ENCODE results near the gene MGME1. TPM values are rescaled to one million over a fixed set of nuclear protein-coding genes. Genes with fewer than 3 reads are reported as not detected.

Gene MGME1
- total RNA-seq, 6 experiments from 2014 or later: 12.7 to 19.2 (median 17.9) TPM

DNA sequence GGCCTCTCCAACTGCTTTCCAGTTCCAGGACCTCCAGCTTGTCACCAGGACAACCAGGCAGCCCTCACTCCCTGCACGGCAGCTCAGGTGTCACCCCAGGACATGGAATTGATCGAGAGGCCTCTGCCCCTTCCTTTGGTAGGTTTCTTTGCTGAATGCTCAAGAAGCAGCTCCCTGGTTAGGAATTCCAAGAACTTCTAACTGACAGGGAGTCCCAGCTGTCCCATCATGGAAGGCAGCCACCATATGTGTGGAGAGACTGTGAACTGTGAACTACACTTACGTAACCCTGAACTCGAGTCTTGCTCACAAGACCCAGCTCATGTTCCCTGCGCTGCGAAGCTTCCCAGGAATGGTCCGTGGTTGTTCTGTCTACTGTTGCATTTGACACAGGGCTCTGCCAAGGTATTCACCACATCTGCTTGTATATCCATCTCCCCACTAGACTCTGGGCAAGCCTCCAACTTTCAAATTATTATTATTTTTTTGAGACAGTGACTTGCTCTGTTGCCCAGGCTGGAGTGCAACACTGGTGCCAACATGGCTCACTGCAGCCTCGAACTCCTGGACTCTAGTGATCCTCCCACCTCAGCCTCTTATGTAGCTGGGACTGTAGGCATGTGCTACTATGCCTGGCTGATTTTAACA lies 35.7 kb downstream of the MGME1 start:
- Mint-ChIP-seq H3K27ac (no peak overlapping the region), H3K36me3 (ENCODE audit: low read depth) (no peaks in the 10 kb centered on the region), H3K4me3 (no peak overlapping the region), H3K9me3 (no peaks in the 10 kb centered on the region), H3K4me1 (ENCODE audit: low read depth) (peaks cover 8% of the 10 kb centered on the region; the same call in 1 of the 2 replicates), H3K27me3 (ENCODE audit: insufficient read depth) (no peaks in the 10 kb centered on the region; the same call in none of the 2 replicates)
- TF ChIP-seq, protein P1, sequence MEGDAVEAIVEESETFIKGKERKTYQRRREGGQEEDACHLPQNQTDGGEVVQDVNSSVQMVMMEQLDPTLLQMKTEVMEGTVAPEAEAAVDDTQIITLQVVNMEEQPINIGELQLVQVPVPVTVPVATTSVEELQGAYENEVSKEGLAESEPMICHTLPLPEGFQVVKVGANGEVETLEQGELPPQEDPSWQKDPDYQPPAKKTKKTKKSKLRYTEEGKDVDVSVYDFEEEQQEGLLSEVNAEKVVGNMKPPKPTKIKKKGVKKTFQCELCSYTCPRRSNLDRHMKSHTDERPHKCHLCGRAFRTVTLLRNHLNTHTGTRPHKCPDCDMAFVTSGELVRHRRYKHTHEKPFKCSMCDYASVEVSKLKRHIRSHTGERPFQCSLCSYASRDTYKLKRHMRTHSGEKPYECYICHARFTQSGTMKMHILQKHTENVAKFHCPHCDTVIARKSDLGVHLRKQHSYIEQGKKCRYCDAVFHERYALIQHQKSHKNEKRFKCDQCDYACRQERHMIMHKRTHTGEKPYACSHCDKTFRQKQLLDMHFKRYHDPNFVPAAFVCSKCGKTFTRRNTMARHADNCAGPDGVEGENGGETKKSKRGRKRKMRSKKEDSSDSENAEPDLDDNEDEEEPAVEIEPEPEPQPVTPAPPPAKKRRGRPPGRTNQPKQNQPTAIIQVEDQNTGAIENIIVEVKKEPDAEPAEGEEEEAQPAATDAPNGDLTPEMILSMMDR (IDR thresholded peaks at IDR 0.05): no peak
- DNase-seq: no peak

DNA sequence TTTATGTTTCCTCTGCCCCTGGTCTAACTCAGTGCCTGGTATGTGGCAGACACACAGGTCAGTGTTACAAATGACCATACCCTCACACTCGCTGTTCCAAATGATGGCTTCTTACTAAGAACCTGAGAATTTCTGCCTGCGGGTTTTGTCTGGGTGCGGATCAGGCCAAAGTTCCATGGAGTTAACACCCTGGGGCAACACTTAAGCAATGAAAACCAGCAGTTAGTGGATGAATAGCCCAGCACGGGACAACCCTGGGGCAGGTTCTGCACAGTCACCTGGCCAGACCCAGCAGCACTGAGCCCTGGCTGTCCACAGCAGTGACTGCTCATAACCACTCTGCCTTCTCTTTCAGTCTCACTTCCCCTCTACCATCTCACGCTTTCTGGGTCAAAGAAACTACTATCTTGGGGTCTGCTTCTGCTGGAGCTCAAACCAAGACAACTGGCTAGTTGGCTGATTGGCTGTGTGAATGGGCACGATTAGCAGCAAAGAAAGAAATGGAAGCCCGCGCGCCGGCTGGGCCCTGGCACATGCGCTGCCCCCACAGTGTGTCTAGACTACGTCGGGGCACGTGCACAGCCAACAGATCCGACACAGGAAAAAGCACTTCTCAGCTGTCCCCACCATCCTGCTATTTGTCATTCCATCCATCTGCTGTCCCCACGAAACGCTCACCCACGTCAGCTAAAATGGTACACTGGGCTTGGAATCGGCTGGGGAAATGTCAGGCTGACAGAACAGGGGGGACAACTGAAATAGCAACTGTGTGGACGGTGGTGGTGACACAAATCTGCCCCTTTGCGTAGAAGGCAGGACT lies 36.6 kb downstream of the MGME1 start:
- H3K9me3 Mint-ChIP-seq: no peaks in the 10 kb centered on the region
- H3K27ac Mint-ChIP-seq: no peak overlapping the region
- TF ChIP-seq, protein P1 (IDR thresholded peaks at IDR 0.05): no peak
- peaks cover 8% of the 10 kb centered on the region; the same call in 1 of the 2 replicates for H3K4me1 Mint-ChIP-seq (ENCODE audit: low read depth)
- no peak for DNase-seq
- H3K36me3 Mint-ChIP-seq (ENCODE audit: low read depth): no peaks in the 10 kb centered on the region
- H3K27me3 Mint-ChIP-seq (ENCODE audit: insufficient read depth): no peaks in the 10 kb centered on the region; the same call in none of the 2 replicates
- no peak overlapping the region for H3K4me3 Mint-ChIP-seq

DNA sequence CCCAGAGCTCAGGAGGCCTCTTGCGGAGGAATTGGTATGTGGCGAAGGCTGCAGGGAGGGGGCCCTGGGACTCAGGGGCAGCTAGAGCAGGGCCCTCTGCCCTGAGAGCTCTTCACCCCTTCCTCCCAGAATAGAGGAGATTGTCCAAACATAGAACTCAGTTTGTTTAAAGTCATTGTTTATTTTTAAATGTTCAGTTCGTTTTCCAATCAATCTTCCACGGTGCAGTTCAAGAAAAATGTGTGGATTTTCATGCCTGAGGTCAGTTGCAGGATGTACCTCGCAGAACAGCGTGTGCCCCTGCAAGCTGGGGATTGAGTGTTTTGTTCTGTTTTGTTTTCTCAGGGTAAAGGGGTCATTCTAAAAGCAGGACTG lies 37.2 kb downstream of the MGME1 start:
- no peaks in the 10 kb centered on the region for H3K36me3 Mint-ChIP-seq (ENCODE audit: low read depth)
- no peaks in the 10 kb centered on the region; the same call in none of the 2 replicates for H3K27me3 Mint-ChIP-seq (ENCODE audit: insufficient read depth)
- DNase-seq: no peak
- peaks cover 7% of the 10 kb centered on the region; the same call in 1 of the 2 replicates for H3K4me1 Mint-ChIP-seq (ENCODE audit: low read depth)
- TF ChIP-seq, protein P1 (IDR thresholded peaks at IDR 0.05): no peak
- H3K9me3 Mint-ChIP-seq: no peaks in the 10 kb centered on the region
- H3K4me3 Mint-ChIP-seq: no peak overlapping the region
- H3K27ac Mint-ChIP-seq: no peak overlapping the region

DNA sequence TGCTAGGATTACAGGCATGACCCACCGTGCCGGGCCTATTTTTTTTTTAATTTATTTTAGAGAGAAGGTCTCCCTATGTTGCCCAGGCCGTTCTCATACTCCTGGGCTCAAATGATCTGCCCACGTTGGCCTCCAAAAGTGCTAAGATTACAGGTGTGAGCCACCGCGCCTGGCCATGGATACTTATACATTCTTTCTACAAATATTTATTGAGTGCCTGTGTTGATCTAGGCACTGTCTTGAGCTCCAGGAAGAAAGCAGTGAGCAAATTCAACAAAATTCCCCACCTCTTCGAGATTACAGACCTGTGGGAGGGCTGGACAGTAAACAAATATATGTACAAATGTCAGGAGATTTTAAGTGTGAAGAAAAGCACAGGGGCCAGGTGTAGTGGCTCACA lies 37.9 kb downstream of the MGME1 start:
- Mint-ChIP-seq H3K9me3 (no peaks in the 10 kb centered on the region), H3K36me3 (ENCODE audit: low read depth) (no peaks in the 10 kb centered on the region), H3K4me1 (ENCODE audit: low read depth) (peaks cover 5% of the 10 kb centered on the region), H3K4me3 (no peak overlapping the region), H3K27ac (no peak overlapping the region), H3K27me3 (ENCODE audit: insufficient read depth) (no peaks in the 10 kb centered on the region; the same call in none of the 2 replicates)
- DNase-seq: no peak
- TF ChIP-seq, protein P1 (IDR thresholded peaks at IDR 0.05): no peak

DNA sequence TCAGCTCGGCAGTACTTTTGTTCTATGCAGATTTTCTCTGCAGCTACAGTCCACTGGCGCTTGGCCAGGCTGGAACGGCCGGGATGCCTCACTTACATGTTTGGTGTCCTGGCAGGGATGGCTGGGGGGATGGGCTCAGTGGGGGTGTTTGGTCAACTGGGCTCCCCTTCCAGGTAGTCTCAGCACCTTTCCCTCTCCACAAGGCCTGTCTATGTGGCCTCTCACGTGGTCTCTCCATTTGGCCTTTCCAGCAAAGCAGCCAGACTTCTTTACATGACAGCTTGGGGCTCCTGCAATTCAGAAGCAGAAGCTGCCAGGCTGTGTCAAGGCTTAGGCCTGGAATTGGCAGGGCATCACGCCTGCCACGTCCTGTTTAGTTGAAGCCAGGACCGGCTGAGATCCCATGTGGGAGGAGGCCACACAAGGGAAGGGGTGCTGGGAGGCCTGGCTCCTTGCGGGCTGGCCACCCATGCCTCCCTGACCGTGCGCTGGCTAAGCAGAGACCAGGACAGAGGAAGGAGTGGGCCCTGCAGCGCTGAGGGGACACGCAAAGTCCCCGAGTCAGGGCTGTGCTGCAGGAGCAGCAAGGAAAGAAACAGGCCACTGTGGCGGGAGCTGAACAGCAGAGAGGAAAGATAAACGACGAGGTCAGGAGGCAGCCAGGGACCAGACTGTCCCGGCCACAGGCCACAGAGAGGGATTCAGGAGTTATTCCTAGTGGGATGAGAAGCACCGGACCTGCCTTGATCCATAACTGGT lies 38.9 kb downstream of the MGME1 start:
- DNase-seq: no peak
- Mint-ChIP-seq H3K36me3 (ENCODE audit: low read depth) (no peaks in the 10 kb centered on the region), H3K9me3 (no peaks in the 10 kb centered on the region), H3K4me1 (ENCODE audit: low read depth) (peaks cover 6% of the 10 kb centered on the region; the same call in 1 of the 2 replicates), H3K27me3 (ENCODE audit: insufficient read depth) (no peaks in the 10 kb centered on the region; the same call in none of the 2 replicates), H3K27ac (no peak overlapping the region), H3K4me3 (no peak overlapping the region)
- TF ChIP-seq, protein P1 (IDR thresholded peaks at IDR 0.05): no peak

All from HFFc6 (cell line).